Hepatocyte (in vitro differentiated cells): ENCODE measurements around the gene ITFG1. TPM values are rescaled to one million over a fixed set of nuclear protein-coding genes. Genes with fewer than 3 reads are reported as not detected.

ENCODE experiments used
- DNase-seq: peaks from one replicate; pipeline ENCODE4 v3.0.0-alpha.2; 2016; ENCODE audit warnings: low spot score
- H2AFZ ChIP-seq: fragments of 200-600 bp; sonication (generic); 2 replicates; pipeline ENCODE4 v1.6.0; 2016; ENCODE audit warnings: antibody characterized with exemption, mild to moderate bottlenecking
- H3K27ac ChIP-seq: fragments of 200-600 bp; sonication (generic); 2 replicates; pipeline ENCODE4 v1.5.1; 2016; ENCODE audit warnings: mild to moderate bottlenecking
- H3K27me3 ChIP-seq: fragments of 200-600 bp; sonication (generic); 2 replicates; pipeline ENCODE4 v1.6.1; 2016
- H3K36me3 ChIP-seq: fragments of 200-600 bp; sonication (generic); replicated peaks from 2 replicates; pipeline ENCODE4 v1.5.1; 2016; ENCODE audit warnings: low read depth; ENCODE audit not compliant: insufficient read depth
- H3K4me1 ChIP-seq: fragments of 200-600 bp; sonication (generic); 2 replicates; pipeline ENCODE4 v1.5.1; 2016; ENCODE audit warnings: mild to moderate bottlenecking, moderate library complexity; ENCODE audit not compliant: insufficient read depth
- H3K4me2 ChIP-seq: fragments of 200-600 bp; sonication (generic); 2 replicates; pipeline ENCODE4 v1.6.0; 2016
- H3K4me3 ChIP-seq: fragments of 200-600 bp; sonication (generic); 2 replicates; pipeline ENCODE4 v1.5.1; 2016; ENCODE audit warnings: mild to moderate bottlenecking
- H3K79me2 ChIP-seq: fragments of 200-600 bp; sonication (generic); 2 replicates; pipeline ENCODE4 v1.6.0; 2017; ENCODE audit warnings: mild to moderate bottlenecking
- H3K9me2 ChIP-seq: fragments of 200-600 bp; sonication (generic); replicated peaks from 2 replicates; pipeline ENCODE4 v1.6.0; 2017; ENCODE audit warnings: mild to moderate bottlenecking; ENCODE audit not compliant: insufficient read depth
- H3K9me3 ChIP-seq: fragments of 200-600 bp; sonication (generic); 2 replicates; pipeline ENCODE4 v1.5.1; 2016; ENCODE audit warnings: low read depth, mild to moderate bottlenecking
- H4K20me1 ChIP-seq: fragments of 200-600 bp; sonication (generic); 2 replicates; pipeline ENCODE4 v1.6.0; 2016; ENCODE audit warnings: mild to moderate bottlenecking; ENCODE audit not compliant: insufficient read depth, poor library complexity, severe bottlenecking
- CTCF ChIP-seq: fragments of 200-600 bp; sonication (generic); IDR thresholded peaks from 2 replicates; pipeline ENCODE4 v1.5.1; 2016; ENCODE audit warnings: antibody characterized with exemption, mild to moderate bottlenecking; ENCODE audit not compliant: poor library complexity
- EZH2 ChIP-seq: fragments of 200-600 bp; sonication (generic); IDR thresholded peaks from 2 replicates; pipeline ENCODE4 v1.6.1; 2016; ENCODE audit warnings: antibody characterized with exemption, mild to moderate bottlenecking, borderline replicate concordance
- EZH2phosphoT487 ChIP-seq: fragments of 200-600 bp; sonication (generic); IDR thresholded peaks from one replicate; pipeline ENCODE4 v1.6.1; 2018; ENCODE audit warnings: antibody characterized with exemption, mild to moderate bottlenecking, low read depth, moderate library complexity; ENCODE audit not compliant: unreplicated experiment, severe bottlenecking
- WGBS: methylation state at CpG from one replicate; pipeline ENCODE4 v1.1.6; 2016; ENCODE audit warnings: low lambda C conversion rate; ENCODE audit errors: missing lambda C conversion rate; 5-methylcytosine and 5-hydroxymethylcytosine counted together
- polyA plus RNA-seq: library from polyadenylated mRNA; unstranded; fragments of >200 nt; fragmentation: Nextera tagmentation; extraction: Ambion mirVana; gene quantifications from 2 replicates; pipeline ENCODE4 v1.2.1, GENCODE V29; 2016
- total RNA-seq: library from RNA; depleted of rRNA; stranded (reverse); fragments of >200 nt; gene quantifications from 2 replicates; pipeline ENCODE4 v1.2.3, GENCODE V29; 2014

The ITFG1 gene
- total and polyA plus RNA-seq, 2 experiments from 2014 or later: 87.8 to 91.4 TPM

GRCh38 chr16:47311738-47312505 lies 148.9 kb downstream of the ITFG1 start:
- no peaks in the 10 kb centered on the region for H3K36me3 ChIP-seq
- no peak for TF ChIP-seq EZH2
- TF ChIP-seq EZH2phosphoT487: no peak
- TF ChIP-seq CTCF: no peak
- H3K27ac ChIP-seq: no peak overlapping the region
- no peaks in the 10 kb centered on the region for H3K9me2 ChIP-seq
- no peaks in the 10 kb centered on the region for H3K27me3 ChIP-seq
- H3K4me1 ChIP-seq: no peaks in the 10 kb centered on the region
- H4K20me1 ChIP-seq: no peaks in the 10 kb centered on the region
- no peaks in the 10 kb centered on the region for H3K9me3 ChIP-seq
- no peak overlapping the region for H3K4me2 ChIP-seq
- H2AFZ ChIP-seq: no peak overlapping the region
- H3K79me2 ChIP-seq: no peaks in the 10 kb centered on the region
- WGBS: 76% methylated on average over 8 of the region's 8 CpGs
- peak; percentile 7 for DNase-seq
- no peak overlapping the region for H3K4me3 ChIP-seq

DNA sequence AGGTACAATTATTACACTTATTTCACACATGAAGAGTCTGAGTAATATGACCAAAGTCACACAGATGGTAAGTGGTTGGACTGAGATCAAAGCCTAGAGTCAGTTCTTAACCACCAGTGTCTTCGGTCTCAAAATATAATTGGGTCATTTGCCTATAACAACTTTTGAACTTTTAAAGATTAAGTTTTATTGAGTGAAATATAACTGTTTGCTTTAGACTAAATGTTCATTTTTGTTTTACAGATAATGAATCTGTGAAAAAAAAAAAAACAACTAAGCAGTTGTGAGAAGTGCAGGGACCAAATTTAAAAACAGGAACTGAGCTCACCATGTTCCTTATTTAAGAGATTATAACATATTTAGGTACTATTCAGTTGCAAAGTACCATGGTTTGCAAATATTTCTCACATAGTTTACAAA lies 150.1 kb downstream of the ITFG1 start:
- DNase-seq: no peak
- no peaks in the 10 kb centered on the region for H3K9me3 ChIP-seq
- H3K9me2 ChIP-seq: no peaks in the 10 kb centered on the region
- no peaks in the 10 kb centered on the region for H4K20me1 ChIP-seq
- no peak overlapping the region for H2AFZ ChIP-seq
- TF ChIP-seq EZH2 (no peak), CTCF (no peak), EZH2phosphoT487 (no peak)
- no peaks in the 10 kb centered on the region for H3K4me1 ChIP-seq
- H3K4me3 ChIP-seq: no peak overlapping the region
- H3K27ac ChIP-seq: no peak overlapping the region
- no peaks in the 10 kb centered on the region for H3K79me2 ChIP-seq
- H3K27me3 ChIP-seq: no peaks in the 10 kb centered on the region
- WGBS: 84% methylated on average over 1 of the region's 1 CpG
- H3K36me3 ChIP-seq: no peaks in the 10 kb centered on the region
- H3K4me2 ChIP-seq: no peak overlapping the region

- Histone ChIP-seq H3K27ac (no peak overlapping the region), H3K9me3 (no peaks in the 10 kb centered on the region), H3K4me1 (no peaks in the 10 kb centered on the region), H2AFZ (no peak overlapping the region), H3K36me3 (no peaks in the 10 kb centered on the region), H3K4me2 (no peak overlapping the region), H4K20me1 (no peaks in the 10 kb centered on the region), H3K9me2 (no peaks in the 10 kb centered on the region), H3K4me3 (no peak overlapping the region), H3K27me3 (no peaks in the 10 kb centered on the region), H3K79me2 (no peaks in the 10 kb centered on the region)
- 53% methylated on average over 4 of the region's 4 CpGs for WGBS
- TF ChIP-seq EZH2: no peak
- no peak for TF ChIP-seq CTCF
- no peak for TF ChIP-seq EZH2phosphoT487
- no peak for DNase-seq
Observed at GRCh38 chr16:47309581-47310312, 151.1 kb downstream of the ITFG1 start.
